Endodermal cell (in vitro differentiated cells): ENCODE measurements around the gene EDEM2. TPM values are rescaled to one million over a fixed set of nuclear protein-coding genes. Genes with fewer than 3 reads are reported as not detected.

Experiments used
- DNase-seq: peaks from one replicate; pipeline ENCODE4 v3.0.0-alpha.2; 2017
- H3K27ac ChIP-seq: 2 replicates; pipeline ENCODE4 v1.5.1; 2013; ENCODE audit warnings: mild to moderate bottlenecking, low read depth, low read length, moderate library complexity
- H3K27me3 ChIP-seq: 2 replicates; pipeline ENCODE4 v1.6.1; 2013; ENCODE audit warnings: mild to moderate bottlenecking, low read length, moderate library complexity; ENCODE audit not compliant: insufficient read depth, control insufficient read depth, poor library complexity, severe bottlenecking
- H3K36me3 ChIP-seq: 2 replicates; pipeline ENCODE4 v1.7.0; 2013; ENCODE audit warnings: mild to moderate bottlenecking, low read length, moderate library complexity; ENCODE audit not compliant: control insufficient read depth, insufficient read depth
- H3K4me1 ChIP-seq: one replicate; pipeline ENCODE4 v1.7.0; 2013; ENCODE audit warnings: low read length; ENCODE audit not compliant: control insufficient read depth, insufficient read depth
- H3K4me3 ChIP-seq: 2 replicates; pipeline ENCODE4 v1.5.1; 2013; ENCODE audit warnings: mild to moderate bottlenecking, low read length, moderate library complexity
- H3K9ac ChIP-seq: 2 replicates; pipeline ENCODE4 v1.6.1; 2013; ENCODE audit warnings: mild to moderate bottlenecking, low read length, moderate library complexity; ENCODE audit not compliant: poor library complexity, severe bottlenecking; ENCODE audit errors: extremely low read depth
- H3K9me3 ChIP-seq: 2 replicates; pipeline ENCODE4 v1.6.1; 2013; ENCODE audit warnings: mild to moderate bottlenecking, low read length, moderate library complexity; ENCODE audit not compliant: control insufficient read depth
- H3K27ac Mint-ChIP-seq: 2 replicates; pipeline ENCODE4 v1.8.0; 2020; ENCODE audit warnings: mixed read lengths
- H3K27me3 Mint-ChIP-seq: 2 replicates; pipeline ENCODE4 v1.8.0; 2021; ENCODE audit warnings: mild to moderate bottlenecking, mixed read lengths; ENCODE audit not compliant: insufficient read depth
- H3K36me3 Mint-ChIP-seq: 2 replicates; pipeline ENCODE4 v1.8.0; 2020; ENCODE audit warnings: low read depth, mixed read lengths
- H3K4me1 Mint-ChIP-seq: 2 replicates; pipeline ENCODE4 v1.8.0; 2020; ENCODE audit warnings: mixed read lengths
- H3K4me3 Mint-ChIP-seq: 2 replicates; pipeline ENCODE4 v1.8.0; 2020; ENCODE audit warnings: mild to moderate bottlenecking, moderate library complexity, mixed read lengths
- H3K9me3 Mint-ChIP-seq: 2 replicates; pipeline ENCODE4 v1.8.0; 2020; ENCODE audit warnings: mild to moderate bottlenecking, mixed read lengths
- CTCF ChIP-seq: fragments of 200-600 bp; sonication (generic); conservative IDR thresholded peaks from 2 replicates; pipeline ENCODE4 v1.5.0; 2021; ENCODE audit warnings: antibody characterized with exemption, mild to moderate bottlenecking
- WGBS, 2 experiments: methylation state at CpG; one replicate each; pipeline versions ENCODE4 v1.1.5 to v1.1.7; 2013; ENCODE audit warnings: missing lambda C conversion rate in 2 of 2, mixed read lengths in 1 of 2; ENCODE audit not compliant: insufficient coverage in 1 of 2, insufficient read length in 1 of 2; 5-methylcytosine and 5-hydroxymethylcytosine counted together
- total RNA-seq, 2 donors: library from RNA; stranded (reverse); fragmentation: NEBNext Ultra II Directional in 1 of 2; extraction: Animal tissue kit (Norgen Biotek cat#: 25700) in 1 of 2; gene quantifications; 2 replicates in 1 of 2; 3 replicates in 1 of 2; pipeline ENCODE4 v1.2.1, GENCODE V29; 2021

EDEM2 gene
- total RNA-seq, 2 donors from 2014 or later: 21.4 to 32.2 TPM

- H3K4me3 Mint-ChIP-seq: no peak overlapping the region
- no peak for DNase-seq
- H3K36me3 Mint-ChIP-seq: peaks cover 55% of the 10 kb centered on the region
- Histone ChIP-seq H3K36me3 (peaks cover 34% of the 10 kb centered on the region), H3K27ac (no peak overlapping the region), H3K4me3 (no peak overlapping the region), H3K4me1 (no peaks in the 10 kb centered on the region), H3K9ac (no peak overlapping the region), H3K27me3 (no peaks in the 10 kb centered on the region), H3K9me3 (no peaks in the 10 kb centered on the region)
- no peaks in the 10 kb centered on the region for H3K9me3 Mint-ChIP-seq
- peaks cover 10% of the 10 kb centered on the region for H3K4me1 Mint-ChIP-seq
- 94 to 97% methylated on average over 3 to 6 of the region's 6 CpGs for WGBS, 2 experiments
- peak overlapping the region; percentile 0 for H3K27ac Mint-ChIP-seq
- H3K27me3 Mint-ChIP-seq: no peaks in the 10 kb centered on the region
- TF ChIP-seq CTCF: no peak
Observed at GRCh38 chr20:35066194-35066593, 80.9 kb downstream of the EDEM2 start.

Other genes with a start within 250 kb of the EDEM2 start
- 10 to 100 TPM; 60.8 to 71.3 TPM for gene GSS, start 191.5 kb downstream of the EDEM2 start, total RNA-seq
- gene MYH7B, start 191.5 kb downstream of the EDEM2 start, total RNA-seq: under 1 TPM; 0.37 to 0.49 TPM
- gene TRPC4AP, start 54.5 kb downstream of the EDEM2 start, total RNA-seq: 100 to 1,000 TPM in 1 of 2 donors, 10 to 100 TPM in 1; 84.2 to 103 TPM
- gene PROCR, start 24.7 kb upstream of the EDEM2 start, total RNA-seq: 1 to 10 TPM; 2.4 to 6.8 TPM
- 1 to 10 TPM; 1.3 to 5.9 TPM for gene MMP24, start 79.4 kb upstream of the EDEM2 start, total RNA-seq
- 10 to 100 TPM; 32.2 to 38.8 TPM for gene MMP24OS, start 130.8 kb upstream of the EDEM2 start, total RNA-seq
- gene EIF6, start 137.4 kb upstream of the EDEM2 start, total RNA-seq: 100 to 1,000 TPM; 127 to 132 TPM
- gene FAM83C, start 145.1 kb upstream of the EDEM2 start, total RNA-seq: not detected